ENCODE results near the gene PPP3CA.

GRCh38 chr4:101145021-101145420 is 202.3 kb downstream of the PPP3CA start:
- TF ChIP-seq CTCF (IDR thresholded peaks at IDR 0.05; ENCODE audit: low read length) = no peak
- no peak for TF ChIP-seq EZH2 (optimal IDR thresholded peaks at IDR 0.05; ENCODE audit: low read depth, low read length)

All from MM.1S (cell line).